ENCODE data around the gene MYORG.

MYORG gene

DNA sequence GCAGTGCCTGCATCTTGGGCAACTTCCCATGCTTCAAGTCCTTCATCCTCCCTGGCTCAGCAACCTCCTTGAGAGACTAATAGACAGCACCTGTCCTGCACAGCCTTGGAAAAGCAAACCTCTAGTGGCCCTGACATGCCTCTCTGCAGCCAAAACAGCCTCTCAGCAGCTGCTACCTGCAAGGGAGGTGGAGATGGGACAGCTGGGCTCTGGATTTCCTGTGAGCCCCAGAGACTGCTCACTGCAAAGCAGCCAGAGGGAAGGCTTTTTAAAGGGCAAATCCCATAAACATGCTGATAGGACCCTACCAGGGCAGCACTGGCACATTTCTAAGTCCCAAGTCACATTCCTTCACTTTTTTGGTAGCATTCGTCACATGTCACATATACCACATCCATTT is 31.5 kb upstream of the MYORG start:
- Histone ChIP-seq H3K4me1 (ENCODE audit: insufficient read depth, low read length, poor library complexity, severe bottlenecking) (no peaks in the 10 kb centered on the region), H3K9me3 (ENCODE audit: insufficient read depth, low read depth, low read length) (no peaks in the 10 kb centered on the region), H4K20me1 (ENCODE audit: insufficient read depth, low read length, poor library complexity, severe bottlenecking) (peaks cover 3% of the 10 kb centered on the region), H3K9ac (ENCODE audit: low read depth, low read length, poor library complexity, severe bottlenecking) (no peak overlapping the region), H3K4me2 (ENCODE audit: low read depth, low read length, poor library complexity, severe bottlenecking) (no peak overlapping the region), H3F3A (ENCODE audit: low read depth) (no peaks in the 10 kb centered on the region), H3K79me2 (ENCODE audit: insufficient read depth, low read length) (no peaks in the 10 kb centered on the region), H3K4me3 (ENCODE audit: low read length, poor library complexity, severe bottlenecking) (no peak overlapping the region), H3K9me2 (replicated peaks; ENCODE audit: low read depth, low read length) (no peaks in the 10 kb centered on the region), H3K36me3 (ENCODE audit: insufficient read depth, low read length) (no peaks in the 10 kb centered on the region), H3K27me3 (ENCODE audit: insufficient read depth, low read length, poor library complexity, severe bottlenecking) (no peaks in the 10 kb centered on the region), H2AFZ (ENCODE audit: low read length) (no peak overlapping the region)
- TF ChIP-seq, protein P1, sequence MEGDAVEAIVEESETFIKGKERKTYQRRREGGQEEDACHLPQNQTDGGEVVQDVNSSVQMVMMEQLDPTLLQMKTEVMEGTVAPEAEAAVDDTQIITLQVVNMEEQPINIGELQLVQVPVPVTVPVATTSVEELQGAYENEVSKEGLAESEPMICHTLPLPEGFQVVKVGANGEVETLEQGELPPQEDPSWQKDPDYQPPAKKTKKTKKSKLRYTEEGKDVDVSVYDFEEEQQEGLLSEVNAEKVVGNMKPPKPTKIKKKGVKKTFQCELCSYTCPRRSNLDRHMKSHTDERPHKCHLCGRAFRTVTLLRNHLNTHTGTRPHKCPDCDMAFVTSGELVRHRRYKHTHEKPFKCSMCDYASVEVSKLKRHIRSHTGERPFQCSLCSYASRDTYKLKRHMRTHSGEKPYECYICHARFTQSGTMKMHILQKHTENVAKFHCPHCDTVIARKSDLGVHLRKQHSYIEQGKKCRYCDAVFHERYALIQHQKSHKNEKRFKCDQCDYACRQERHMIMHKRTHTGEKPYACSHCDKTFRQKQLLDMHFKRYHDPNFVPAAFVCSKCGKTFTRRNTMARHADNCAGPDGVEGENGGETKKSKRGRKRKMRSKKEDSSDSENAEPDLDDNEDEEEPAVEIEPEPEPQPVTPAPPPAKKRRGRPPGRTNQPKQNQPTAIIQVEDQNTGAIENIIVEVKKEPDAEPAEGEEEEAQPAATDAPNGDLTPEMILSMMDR (conservative IDR thresholded peaks at IDR 0.05; ENCODE audit: low read length) = no peak
- TF ChIP-seq EZH2phosphoT487 (IDR thresholded peaks at IDR 0.05; ENCODE audit: borderline replicate concordance) = no peak

DNA sequence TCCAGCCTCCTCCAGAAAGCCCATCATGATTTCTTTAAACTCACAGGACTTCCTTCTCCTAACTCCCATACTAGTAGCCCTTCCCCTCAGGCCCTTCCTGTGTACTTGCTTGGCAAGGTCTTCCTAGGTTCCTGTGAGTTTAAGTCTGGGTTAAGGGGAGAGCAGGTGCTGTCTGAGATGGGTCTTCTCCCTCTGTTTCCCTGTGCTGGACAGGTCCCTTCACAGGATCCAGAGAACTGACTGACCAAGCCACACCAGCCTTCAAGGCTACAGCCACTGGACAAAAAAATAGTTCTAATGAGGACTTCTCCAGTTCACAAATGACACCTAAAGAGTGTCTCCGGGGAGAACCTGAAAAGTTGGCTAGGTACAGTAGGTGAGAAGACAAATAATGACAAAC is 29.5 kb upstream of the MYORG start:
- H3K9me2 ChIP-seq (replicated peaks; ENCODE audit: low read depth, low read length) = no peaks in the 10 kb centered on the region
- H3K4me1 ChIP-seq (ENCODE audit: insufficient read depth, low read length, poor library complexity, severe bottlenecking) = no peaks in the 10 kb centered on the region
- H3K9me3 ChIP-seq (ENCODE audit: insufficient read depth, low read depth, low read length) = no peaks in the 10 kb centered on the region
- H3K4me3 ChIP-seq (ENCODE audit: low read length, poor library complexity, severe bottlenecking) = no peak overlapping the region
- H3K27me3 ChIP-seq (ENCODE audit: insufficient read depth, low read length, poor library complexity, severe bottlenecking) = no peaks in the 10 kb centered on the region
- no peaks in the 10 kb centered on the region for H4K20me1 ChIP-seq (ENCODE audit: insufficient read depth, low read length, poor library complexity, severe bottlenecking)
- no peaks in the 10 kb centered on the region for H3K36me3 ChIP-seq (ENCODE audit: insufficient read depth, low read length)
- no peaks in the 10 kb centered on the region for H3K79me2 ChIP-seq (ENCODE audit: insufficient read depth, low read length)
- no peak overlapping the region for H3K9ac ChIP-seq (ENCODE audit: low read depth, low read length, poor library complexity, severe bottlenecking)
- H3F3A ChIP-seq (ENCODE audit: low read depth) = no peaks in the 10 kb centered on the region
- TF ChIP-seq, protein P1 (conservative IDR thresholded peaks at IDR 0.05; ENCODE audit: low read length) = no peak
- no peak for TF ChIP-seq EZH2phosphoT487 (IDR thresholded peaks at IDR 0.05; ENCODE audit: borderline replicate concordance)
- no peak overlapping the region for H2AFZ ChIP-seq (ENCODE audit: low read length)
- no peak overlapping the region for H3K4me2 ChIP-seq (ENCODE audit: low read depth, low read length, poor library complexity, severe bottlenecking)

DNA sequence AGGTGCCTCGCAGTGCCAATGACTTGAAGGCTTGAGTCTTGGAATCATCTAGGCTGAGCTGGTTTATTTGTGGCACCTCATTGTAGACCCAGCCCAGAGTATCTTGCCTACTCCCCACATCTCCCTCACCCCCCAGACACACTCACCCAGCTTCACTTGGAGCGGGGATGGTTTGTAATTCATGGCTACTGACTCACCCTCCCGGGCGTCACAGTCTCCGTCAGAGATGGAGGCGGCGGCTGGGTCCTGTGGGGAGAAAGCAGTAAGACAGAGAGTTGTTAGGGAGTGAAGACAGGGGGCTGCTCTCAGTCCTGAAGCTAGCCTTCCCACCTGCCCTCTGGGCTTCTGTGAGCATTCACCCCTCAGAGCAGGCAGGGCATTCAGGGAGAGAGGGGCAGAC is 29.0 kb upstream of the MYORG start:
- Histone ChIP-seq H3K36me3 (ENCODE audit: insufficient read depth, low read length) (no peaks in the 10 kb centered on the region), H3K4me1 (ENCODE audit: insufficient read depth, low read length, poor library complexity, severe bottlenecking) (no peaks in the 10 kb centered on the region), H3K9me3 (ENCODE audit: insufficient read depth, low read depth, low read length) (no peaks in the 10 kb centered on the region), H3K79me2 (ENCODE audit: insufficient read depth, low read length) (no peaks in the 10 kb centered on the region), H3K27me3 (ENCODE audit: insufficient read depth, low read length, poor library complexity, severe bottlenecking) (no peaks in the 10 kb centered on the region), H4K20me1 (ENCODE audit: insufficient read depth, low read length, poor library complexity, severe bottlenecking) (no peaks in the 10 kb centered on the region), H3K9ac (ENCODE audit: low read depth, low read length, poor library complexity, severe bottlenecking) (no peak overlapping the region), H3K4me2 (ENCODE audit: low read depth, low read length, poor library complexity, severe bottlenecking) (no peak overlapping the region), H3F3A (ENCODE audit: low read depth) (no peaks in the 10 kb centered on the region), H2AFZ (ENCODE audit: low read length) (no peak overlapping the region), H3K4me3 (ENCODE audit: low read length, poor library complexity, severe bottlenecking) (no peak overlapping the region), H3K9me2 (replicated peaks; ENCODE audit: low read depth, low read length) (no peaks in the 10 kb centered on the region)
- TF ChIP-seq EZH2phosphoT487 (IDR thresholded peaks at IDR 0.05; ENCODE audit: borderline replicate concordance) = no peak
- TF ChIP-seq, protein P1 (conservative IDR thresholded peaks at IDR 0.05; ENCODE audit: low read length) = no peak

Data from Loucy (cell line).